Breast epithelium (tissue), 3 donors: ENCODE measurements around the gene EIF3L.

Experiments
- POLR2A ChIP-seq: fragments of 450-650 bp; IDR thresholded peaks from one replicate; pipeline ENCODE4 v1.6.1; 2016; ENCODE audit warnings: antibody characterized with exemption, mild to moderate bottlenecking, moderate library complexity
- POLR2AphosphoS5 ChIP-seq, 3 donors: sonication (generic); formaldehyde crosslinking; IDR thresholded peaks; one replicate each; pipeline ENCODE4 v1.6.1; 2017; ENCODE audit warnings: antibody characterized with exemption in 3 of 3

- TF ChIP-seq POLR2A (no peak), POLR2AphosphoS5 (IDR thresholded peaks at IDR 0.05) (no peak)
Observed at GRCh38 chr22:37927637-37927936, 78.4 kb downstream of the EIF3L start.
